ENCODE results near the gene ETFA. TPM values are rescaled to one million over a fixed set of nuclear protein-coding genes. Genes with fewer than 3 reads are reported as not detected.

Gene ETFA
- total RNA-seq, 1 experiment from 2014 or later = 84.4 TPM

DNA sequence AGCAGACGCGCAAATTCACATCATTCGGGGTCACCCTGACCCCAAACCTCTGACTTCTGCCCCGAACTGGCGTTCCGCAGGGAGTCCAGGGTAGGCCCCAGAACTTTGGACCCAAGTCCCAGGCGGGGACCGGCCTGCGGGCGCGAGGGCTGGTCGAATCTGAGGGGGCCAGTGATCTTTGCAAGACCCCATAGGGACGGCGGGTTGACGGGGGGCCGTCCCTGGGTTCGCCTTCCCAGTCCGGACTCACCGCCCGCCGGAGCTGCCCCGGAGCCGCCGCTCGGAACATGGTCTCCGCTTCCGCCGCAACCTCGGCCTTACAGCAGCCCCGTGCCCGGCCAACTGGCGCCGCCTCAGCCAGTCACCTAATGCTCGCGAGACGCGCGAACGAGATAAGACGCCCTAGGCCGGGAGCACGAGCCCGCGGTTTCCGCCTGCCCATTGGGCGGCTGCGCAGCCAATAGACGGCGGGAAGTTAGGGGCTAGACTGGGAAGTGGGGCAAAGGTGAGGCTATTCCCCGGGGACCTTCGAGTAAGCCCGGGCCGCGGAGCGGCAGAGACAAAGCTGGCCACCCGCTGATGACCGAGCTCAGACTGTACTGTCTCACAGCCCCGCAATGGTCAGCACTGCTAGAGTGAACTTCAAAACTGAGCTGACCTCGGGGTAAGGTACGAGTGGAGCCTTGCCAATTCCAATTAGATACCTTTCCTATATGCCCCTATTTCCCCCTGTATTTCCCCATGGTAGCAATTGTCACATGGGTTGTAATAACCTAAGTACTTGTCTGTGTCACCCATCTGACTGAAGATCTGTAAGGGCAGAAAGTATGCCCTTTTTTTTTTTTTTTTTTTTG lies at the start of gene ETFA (continued):
- TF ChIP-seq, protein P1, sequence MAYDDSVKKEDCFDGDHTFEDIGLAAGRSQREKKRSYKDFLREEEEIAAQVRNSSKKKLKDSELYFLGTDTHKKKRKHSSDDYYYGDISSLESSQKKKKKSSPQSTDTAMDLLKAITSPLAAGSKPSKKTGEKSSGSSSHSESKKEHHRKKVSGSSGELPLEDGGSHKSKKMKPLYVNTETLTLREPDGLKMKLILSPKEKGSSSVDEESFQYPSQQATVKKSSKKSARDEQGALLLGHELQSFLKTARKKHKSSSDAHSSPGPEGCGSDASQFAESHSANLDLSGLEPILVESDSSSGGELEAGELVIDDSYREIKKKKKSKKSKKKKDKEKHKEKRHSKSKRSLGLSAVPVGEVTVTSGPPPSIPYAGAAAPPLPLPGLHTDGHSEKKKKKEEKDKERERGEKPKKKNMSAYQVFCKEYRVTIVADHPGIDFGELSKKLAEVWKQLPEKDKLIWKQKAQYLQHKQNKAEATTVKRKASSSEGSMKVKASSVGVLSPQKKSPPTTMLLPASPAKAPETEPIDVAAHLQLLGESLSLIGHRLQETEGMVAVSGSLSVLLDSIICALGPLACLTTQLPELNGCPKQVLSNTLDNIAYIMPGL (CRISPR knock-in tag; IDR thresholded peaks at IDR 0.05) = peak; percentile 85; the same call in 1 of the 2 replicates
- TF ChIP-seq NFATC4 (CRISPR knock-in tag; IDR thresholded peaks at IDR 0.05) (no peak), GTF2I (CRISPR knock-in tag; conservative IDR thresholded peaks at IDR 0.05) (no peak), ZNF232 (CRISPR knock-in tag; IDR thresholded peaks at IDR 0.05) (peak; percentile 84; the same call in 1 of the 2 replicates), ZNF416 (CRISPR knock-in tag; IDR thresholded peaks at IDR 0.05) (no peak), FOXK1 (CRISPR knock-in tag; IDR thresholded peaks at IDR 0.05) (peak; percentile 68; the same call in 1 of the 2 replicates), SP1 (CRISPR knock-in tag; conservative IDR thresholded peaks at IDR 0.05) (peak; percentile 58; the same call in 1 of the 2 replicates), CREM (CRISPR knock-in tag; IDR thresholded peaks at IDR 0.05) (peak; percentile 83), HMGA2 (CRISPR knock-in tag; IDR thresholded peaks at IDR 0.05) (no peak)
- TF ChIP-seq, protein P2, sequence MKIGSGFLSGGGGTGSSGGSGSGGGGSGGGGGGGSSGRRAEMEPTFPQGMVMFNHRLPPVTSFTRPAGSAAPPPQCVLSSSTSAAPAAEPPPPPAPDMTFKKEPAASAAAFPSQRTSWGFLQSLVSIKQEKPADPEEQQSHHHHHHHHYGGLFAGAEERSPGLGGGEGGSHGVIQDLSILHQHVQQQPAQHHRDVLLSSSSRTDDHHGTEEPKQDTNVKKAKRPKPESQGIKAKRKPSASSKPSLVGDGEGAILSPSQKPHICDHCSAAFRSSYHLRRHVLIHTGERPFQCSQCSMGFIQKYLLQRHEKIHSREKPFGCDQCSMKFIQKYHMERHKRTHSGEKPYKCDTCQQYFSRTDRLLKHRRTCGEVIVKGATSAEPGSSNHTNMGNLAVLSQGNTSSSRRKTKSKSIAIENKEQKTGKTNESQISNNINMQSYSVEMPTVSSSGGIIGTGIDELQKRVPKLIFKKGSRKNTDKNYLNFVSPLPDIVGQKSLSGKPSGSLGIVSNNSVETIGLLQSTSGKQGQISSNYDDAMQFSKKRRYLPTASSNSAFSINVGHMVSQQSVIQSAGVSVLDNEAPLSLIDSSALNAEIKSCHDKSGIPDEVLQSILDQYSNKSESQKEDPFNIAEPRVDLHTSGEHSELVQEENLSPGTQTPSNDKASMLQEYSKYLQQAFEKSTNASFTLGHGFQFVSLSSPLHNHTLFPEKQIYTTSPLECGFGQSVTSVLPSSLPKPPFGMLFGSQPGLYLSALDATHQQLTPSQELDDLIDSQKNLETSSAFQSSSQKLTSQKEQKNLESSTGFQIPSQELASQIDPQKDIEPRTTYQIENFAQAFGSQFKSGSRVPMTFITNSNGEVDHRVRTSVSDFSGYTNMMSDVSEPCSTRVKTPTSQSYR (CRISPR knock-in tag; IDR thresholded peaks at IDR 0.05) = 0 out of 2 replicates have a peak, but pooled peaks have one; percentile 50
- TF ChIP-seq, protein P3, sequence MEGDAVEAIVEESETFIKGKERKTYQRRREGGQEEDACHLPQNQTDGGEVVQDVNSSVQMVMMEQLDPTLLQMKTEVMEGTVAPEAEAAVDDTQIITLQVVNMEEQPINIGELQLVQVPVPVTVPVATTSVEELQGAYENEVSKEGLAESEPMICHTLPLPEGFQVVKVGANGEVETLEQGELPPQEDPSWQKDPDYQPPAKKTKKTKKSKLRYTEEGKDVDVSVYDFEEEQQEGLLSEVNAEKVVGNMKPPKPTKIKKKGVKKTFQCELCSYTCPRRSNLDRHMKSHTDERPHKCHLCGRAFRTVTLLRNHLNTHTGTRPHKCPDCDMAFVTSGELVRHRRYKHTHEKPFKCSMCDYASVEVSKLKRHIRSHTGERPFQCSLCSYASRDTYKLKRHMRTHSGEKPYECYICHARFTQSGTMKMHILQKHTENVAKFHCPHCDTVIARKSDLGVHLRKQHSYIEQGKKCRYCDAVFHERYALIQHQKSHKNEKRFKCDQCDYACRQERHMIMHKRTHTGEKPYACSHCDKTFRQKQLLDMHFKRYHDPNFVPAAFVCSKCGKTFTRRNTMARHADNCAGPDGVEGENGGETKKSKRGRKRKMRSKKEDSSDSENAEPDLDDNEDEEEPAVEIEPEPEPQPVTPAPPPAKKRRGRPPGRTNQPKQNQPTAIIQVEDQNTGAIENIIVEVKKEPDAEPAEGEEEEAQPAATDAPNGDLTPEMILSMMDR (IDR thresholded peaks at IDR 0.05) = no peak
- TF ChIP-seq, protein P4, sequence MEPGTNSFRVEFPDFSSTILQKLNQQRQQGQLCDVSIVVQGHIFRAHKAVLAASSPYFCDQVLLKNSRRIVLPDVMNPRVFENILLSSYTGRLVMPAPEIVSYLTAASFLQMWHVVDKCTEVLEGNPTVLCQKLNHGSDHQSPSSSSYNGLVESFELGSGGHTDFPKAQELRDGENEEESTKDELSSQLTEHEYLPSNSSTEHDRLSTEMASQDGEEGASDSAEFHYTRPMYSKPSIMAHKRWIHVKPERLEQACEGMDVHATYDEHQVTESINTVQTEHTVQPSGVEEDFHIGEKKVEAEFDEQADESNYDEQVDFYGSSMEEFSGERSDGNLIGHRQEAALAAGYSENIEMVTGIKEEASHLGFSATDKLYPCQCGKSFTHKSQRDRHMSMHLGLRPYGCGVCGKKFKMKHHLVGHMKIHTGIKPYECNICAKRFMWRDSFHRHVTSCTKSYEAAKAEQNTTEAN (CRISPR knock-in tag; IDR thresholded peaks at IDR 0.05) = peak; percentile 81
- TF ChIP-seq, protein P5, sequence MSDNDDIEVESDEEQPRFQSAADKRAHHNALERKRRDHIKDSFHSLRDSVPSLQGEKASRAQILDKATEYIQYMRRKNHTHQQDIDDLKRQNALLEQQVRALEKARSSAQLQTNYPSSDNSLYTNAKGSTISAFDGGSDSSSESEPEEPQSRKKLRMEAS (CRISPR knock-in tag; IDR thresholded peaks at IDR 0.05) = peak; percentile 96
- TF ChIP-seq, protein P6, sequence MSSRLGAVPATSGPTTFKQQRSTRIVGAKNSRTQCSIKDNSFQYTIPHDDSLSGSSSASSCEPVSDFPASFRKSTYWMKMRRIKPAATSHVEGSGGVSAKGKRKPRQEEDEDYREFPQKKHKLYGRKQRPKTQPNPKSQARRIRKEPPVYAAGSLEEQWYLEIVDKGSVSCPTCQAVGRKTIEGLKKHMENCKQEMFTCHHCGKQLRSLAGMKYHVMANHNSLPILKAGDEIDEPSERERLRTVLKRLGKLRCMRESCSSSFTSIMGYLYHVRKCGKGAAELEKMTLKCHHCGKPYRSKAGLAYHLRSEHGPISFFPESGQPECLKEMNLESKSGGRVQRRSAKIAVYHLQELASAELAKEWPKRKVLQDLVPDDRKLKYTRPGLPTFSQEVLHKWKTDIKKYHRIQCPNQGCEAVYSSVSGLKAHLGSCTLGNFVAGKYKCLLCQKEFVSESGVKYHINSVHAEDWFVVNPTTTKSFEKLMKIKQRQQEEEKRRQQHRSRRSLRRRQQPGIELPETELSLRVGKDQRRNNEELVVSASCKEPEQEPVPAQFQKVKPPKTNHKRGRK (CRISPR knock-in tag; IDR thresholded peaks at IDR 0.05; ENCODE audit: borderline replicate concordance) = no peak
- TF ChIP-seq, protein P7, sequence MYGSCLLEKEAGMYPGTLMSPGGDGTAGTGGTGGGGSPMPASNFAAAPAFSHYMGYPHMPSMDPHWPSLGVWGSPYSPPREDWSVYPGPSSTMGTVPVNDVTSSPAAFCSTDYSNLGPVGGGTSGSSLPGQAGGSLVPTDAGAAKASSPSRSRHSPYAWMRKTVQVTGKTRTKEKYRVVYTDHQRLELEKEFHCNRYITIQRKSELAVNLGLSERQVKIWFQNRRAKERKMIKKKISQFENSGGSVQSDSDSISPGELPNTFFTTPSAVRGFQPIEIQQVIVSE (CRISPR knock-in tag; IDR thresholded peaks at IDR 0.05; ENCODE audit: borderline replicate concordance) = no peak
- TF ChIP-seq, protein P8, sequence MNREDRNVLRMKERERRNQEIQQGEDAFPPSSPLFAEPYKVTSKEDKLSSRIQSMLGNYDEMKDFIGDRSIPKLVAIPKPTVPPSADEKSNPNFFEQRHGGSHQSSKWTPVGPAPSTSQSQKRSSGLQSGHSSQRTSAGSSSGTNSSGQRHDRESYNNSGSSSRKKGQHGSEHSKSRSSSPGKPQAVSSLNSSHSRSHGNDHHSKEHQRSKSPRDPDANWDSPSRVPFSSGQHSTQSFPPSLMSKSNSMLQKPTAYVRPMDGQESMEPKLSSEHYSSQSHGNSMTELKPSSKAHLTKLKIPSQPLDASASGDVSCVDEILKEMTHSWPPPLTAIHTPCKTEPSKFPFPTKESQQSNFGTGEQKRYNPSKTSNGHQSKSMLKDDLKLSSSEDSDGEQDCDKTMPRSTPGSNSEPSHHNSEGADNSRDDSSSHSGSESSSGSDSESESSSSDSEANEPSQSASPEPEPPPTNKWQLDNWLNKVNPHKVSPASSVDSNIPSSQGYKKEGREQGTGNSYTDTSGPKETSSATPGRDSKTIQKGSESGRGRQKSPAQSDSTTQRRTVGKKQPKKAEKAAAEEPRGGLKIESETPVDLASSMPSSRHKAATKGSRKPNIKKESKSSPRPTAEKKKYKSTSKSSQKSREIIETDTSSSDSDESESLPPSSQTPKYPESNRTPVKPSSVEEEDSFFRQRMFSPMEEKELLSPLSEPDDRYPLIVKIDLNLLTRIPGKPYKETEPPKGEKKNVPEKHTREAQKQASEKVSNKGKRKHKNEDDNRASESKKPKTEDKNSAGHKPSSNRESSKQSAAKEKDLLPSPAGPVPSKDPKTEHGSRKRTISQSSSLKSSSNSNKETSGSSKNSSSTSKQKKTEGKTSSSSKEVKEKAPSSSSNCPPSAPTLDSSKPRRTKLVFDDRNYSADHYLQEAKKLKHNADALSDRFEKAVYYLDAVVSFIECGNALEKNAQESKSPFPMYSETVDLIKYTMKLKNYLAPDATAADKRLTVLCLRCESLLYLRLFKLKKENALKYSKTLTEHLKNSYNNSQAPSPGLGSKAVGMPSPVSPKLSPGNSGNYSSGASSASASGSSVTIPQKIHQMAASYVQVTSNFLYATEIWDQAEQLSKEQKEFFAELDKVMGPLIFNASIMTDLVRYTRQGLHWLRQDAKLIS (CRISPR knock-in tag; IDR thresholded peaks at IDR 0.05; ENCODE audit: borderline replicate concordance) = 0 out of 2 replicates have a peak, but pooled peaks have one; percentile 76
- TF ChIP-seq, protein P9, sequence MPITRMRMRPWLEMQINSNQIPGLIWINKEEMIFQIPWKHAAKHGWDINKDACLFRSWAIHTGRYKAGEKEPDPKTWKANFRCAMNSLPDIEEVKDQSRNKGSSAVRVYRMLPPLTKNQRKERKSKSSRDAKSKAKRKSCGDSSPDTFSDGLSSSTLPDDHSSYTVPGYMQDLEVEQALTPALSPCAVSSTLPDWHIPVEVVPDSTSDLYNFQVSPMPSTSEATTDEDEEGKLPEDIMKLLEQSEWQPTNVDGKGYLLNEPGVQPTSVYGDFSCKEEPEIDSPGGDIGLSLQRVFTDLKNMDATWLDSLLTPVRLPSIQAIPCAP (CRISPR knock-in tag; IDR thresholded peaks at IDR 0.05) = peak; percentile 56; the same call in 1 of the 2 replicates
- TF ChIP-seq, protein P10, sequence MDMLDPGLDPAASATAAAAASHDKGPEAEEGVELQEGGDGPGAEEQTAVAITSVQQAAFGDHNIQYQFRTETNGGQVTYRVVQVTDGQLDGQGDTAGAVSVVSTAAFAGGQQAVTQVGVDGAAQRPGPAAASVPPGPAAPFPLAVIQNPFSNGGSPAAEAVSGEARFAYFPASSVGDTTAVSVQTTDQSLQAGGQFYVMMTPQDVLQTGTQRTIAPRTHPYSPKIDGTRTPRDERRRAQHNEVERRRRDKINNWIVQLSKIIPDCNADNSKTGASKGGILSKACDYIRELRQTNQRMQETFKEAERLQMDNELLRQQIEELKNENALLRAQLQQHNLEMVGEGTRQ (CRISPR knock-in tag; IDR thresholded peaks at IDR 0.05) = peak; percentile 79
- TF ChIP-seq, protein P11, sequence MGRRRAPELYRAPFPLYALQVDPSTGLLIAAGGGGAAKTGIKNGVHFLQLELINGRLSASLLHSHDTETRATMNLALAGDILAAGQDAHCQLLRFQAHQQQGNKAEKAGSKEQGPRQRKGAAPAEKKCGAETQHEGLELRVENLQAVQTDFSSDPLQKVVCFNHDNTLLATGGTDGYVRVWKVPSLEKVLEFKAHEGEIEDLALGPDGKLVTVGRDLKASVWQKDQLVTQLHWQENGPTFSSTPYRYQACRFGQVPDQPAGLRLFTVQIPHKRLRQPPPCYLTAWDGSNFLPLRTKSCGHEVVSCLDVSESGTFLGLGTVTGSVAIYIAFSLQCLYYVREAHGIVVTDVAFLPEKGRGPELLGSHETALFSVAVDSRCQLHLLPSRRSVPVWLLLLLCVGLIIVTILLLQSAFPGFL (CRISPR knock-in tag; IDR thresholded peaks at IDR 0.05; ENCODE audit: borderline replicate concordance) = no peak
